GM19025 (cell line): ENCODE results near the gene PSME1.

ENCODE experiments used
- ATAC-seq: cut with Tn5 transposase; IDR thresholded peaks from one replicate; pipeline ENCODE4 v1.9.1; 2021; ENCODE audit warnings: mild to moderate bottlenecking, low read depth, moderate library complexity; ENCODE audit not compliant: unreplicated experiment

Gene PSME1

GRCh38 chr14:24186831-24187538 is 51.0 kb downstream of the PSME1 start:
- no peak for ATAC-seq

- ATAC-seq = no peak
These were observed 51.5 kb downstream of the PSME1 start for GRCh38 chr14:24187539-24187915.
